Keratinocyte (primary cell): ENCODE results near the gene HELZ2.

ENCODE experiments used
- EZH2 ChIP-seq: IDR thresholded peaks from one replicate; pipeline ENCODE4 v1.6.1; 2012; ENCODE audit warnings: inconsistent platforms, mild to moderate bottlenecking, low read length, moderate library complexity
- TF ChIP-seq, protein P1 (sequence below), 3 experiments: IDR thresholded peaks in 1 of 3; conservative IDR thresholded peaks in 1 of 3; optimal IDR thresholded peaks in 1 of 3; 2 replicates in 2 of 3; 3 replicates in 1 of 3; pipeline versions ENCODE3 to v1.5.1; 2011; ENCODE audit warnings: low read length in 3 of 3, mild to moderate bottlenecking in 3 of 3, moderate library complexity in 2 of 3, control low read depth in 1 of 3, inconsistent platforms in 1 of 3; ENCODE audit not compliant: insufficient read depth in 2 of 3; ENCODE audit errors: extremely low read depth in 1 of 3

DNA sequence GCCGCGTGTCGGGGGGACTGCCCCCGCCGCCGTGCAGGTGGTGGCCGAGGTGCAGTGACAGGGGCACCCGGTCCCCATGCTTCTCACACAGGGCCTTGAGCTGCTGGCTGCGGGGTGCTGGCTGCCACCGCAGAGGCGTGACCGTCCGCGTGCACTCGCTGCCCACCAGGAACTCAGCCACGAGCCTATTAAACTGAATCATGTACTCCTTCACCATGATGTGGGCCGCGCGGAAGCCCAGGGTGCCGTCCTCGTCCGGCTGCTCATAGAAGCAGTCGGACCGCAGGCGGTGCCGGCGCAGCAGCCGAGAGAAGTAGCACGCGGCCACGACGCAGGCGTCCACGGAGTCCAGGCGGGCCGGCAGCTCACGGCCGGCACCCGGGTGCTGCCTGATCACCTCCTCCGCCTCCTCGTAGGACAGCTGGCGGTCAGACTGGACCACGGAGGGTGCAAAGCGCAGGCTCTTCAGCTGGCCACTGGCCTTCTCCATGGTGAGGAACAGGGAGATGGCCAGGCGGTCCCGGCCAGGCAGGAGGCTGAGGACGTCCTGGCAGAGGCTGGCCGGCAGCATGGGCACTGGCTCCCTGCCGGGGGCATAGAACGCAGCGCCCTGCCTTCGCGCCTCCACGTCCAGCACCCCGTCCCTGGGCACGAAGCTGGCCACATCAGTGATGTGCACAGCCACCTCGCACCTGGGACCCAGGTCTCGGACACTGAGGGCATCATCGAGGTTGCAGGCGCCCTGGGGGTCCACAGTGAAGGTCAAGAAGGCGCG, 9.8 kb downstream of the HELZ2 start:
- TF ChIP-seq, protein P1, sequence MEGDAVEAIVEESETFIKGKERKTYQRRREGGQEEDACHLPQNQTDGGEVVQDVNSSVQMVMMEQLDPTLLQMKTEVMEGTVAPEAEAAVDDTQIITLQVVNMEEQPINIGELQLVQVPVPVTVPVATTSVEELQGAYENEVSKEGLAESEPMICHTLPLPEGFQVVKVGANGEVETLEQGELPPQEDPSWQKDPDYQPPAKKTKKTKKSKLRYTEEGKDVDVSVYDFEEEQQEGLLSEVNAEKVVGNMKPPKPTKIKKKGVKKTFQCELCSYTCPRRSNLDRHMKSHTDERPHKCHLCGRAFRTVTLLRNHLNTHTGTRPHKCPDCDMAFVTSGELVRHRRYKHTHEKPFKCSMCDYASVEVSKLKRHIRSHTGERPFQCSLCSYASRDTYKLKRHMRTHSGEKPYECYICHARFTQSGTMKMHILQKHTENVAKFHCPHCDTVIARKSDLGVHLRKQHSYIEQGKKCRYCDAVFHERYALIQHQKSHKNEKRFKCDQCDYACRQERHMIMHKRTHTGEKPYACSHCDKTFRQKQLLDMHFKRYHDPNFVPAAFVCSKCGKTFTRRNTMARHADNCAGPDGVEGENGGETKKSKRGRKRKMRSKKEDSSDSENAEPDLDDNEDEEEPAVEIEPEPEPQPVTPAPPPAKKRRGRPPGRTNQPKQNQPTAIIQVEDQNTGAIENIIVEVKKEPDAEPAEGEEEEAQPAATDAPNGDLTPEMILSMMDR (optimal IDR thresholded peaks at IDR 0.05 in 1 of 3, IDR thresholded peaks at IDR 0.05 in 1 of 3, conservative IDR thresholded peaks at IDR 0.05 in 1 of 3; ENCODE audit: extremely low read depth in 1 of 3, insufficient read depth in 2 of 3, low read length in 3 of 3), result no peak
- TF ChIP-seq EZH2, result no peak
